ENCODE results near the gene CYTH1. TPM values are rescaled to one million over a fixed set of nuclear protein-coding genes. Genes with fewer than 3 reads are reported as not detected.

CYTH1 gene
- total and polyA plus RNA-seq, 4 donors = 15.4 to 32.1 (median 20.6) TPM

DNA sequence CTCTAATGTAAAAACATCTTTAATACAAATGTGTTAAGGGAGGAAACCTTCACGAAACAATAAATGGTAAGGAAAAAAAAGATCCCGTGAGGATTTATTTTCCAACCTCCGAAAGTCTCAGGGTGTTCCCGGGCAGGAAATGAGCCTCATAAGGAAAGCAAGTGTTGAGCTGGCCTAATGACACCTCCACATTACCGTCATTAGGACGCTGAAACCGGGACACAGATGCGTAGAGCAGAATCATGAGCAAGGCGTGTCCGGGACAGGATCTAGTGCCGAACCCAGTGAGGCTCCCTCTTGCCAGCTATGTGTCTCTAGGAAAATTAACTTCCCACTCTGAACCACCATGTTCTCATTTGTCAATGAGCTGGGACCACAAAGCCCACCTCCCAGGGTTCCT is 22.7 kb upstream of the CYTH1 start:
- Histone ChIP-seq H3K27ac (ENCODE audit: low read depth in 1 of 2, low read length in 2 of 2) (peak overlapping the region in 1 of 2 donors; percentile 7), H3K27me3 (ENCODE audit: control insufficient read depth in 4 of 4, insufficient read depth in 4 of 4, low read length in 3 of 4) (no peaks in the 10 kb centered on the region), H3K36me3 (ENCODE audit: control insufficient read depth in 4 of 4, insufficient read depth in 3 of 4, low read depth in 1 of 4, low read length in 3 of 4) (peaks cover 20 to 75% (median 38%) of the 10 kb centered on the region in 4 donors), H3K4me3 (ENCODE audit: low read depth in 1 of 3, low read length in 3 of 3) (no peak overlapping the region), H3K4me1 (ENCODE audit: control insufficient read depth in 4 of 4, insufficient read depth in 4 of 4, low read length in 3 of 4) (no peaks in the 10 kb centered on the region), H3K9me3 (ENCODE audit: control insufficient read depth in 4 of 4, low read length in 3 of 4) (no peaks in the 10 kb centered on the region), H3K9ac (ENCODE audit: low read depth in 1 of 2, low read length in 2 of 2) (no peak overlapping the region)
- WGBS = 87% methylated on average over 11 of the region's 11 CpGs
- DNase-seq (ENCODE audit: low spot score) = no peak
- TF ChIP-seq NR2F2 (IDR thresholded peaks at IDR 0.05) (no peak), GABPA (IDR thresholded peaks at IDR 0.05 in 1 of 2, conservative IDR thresholded peaks at IDR 0.05 in 1 of 2) (no peak), RAD21 (IDR thresholded peaks at IDR 0.05) (no peak), YY1 (IDR thresholded peaks at IDR 0.05) (no peak), JUND (IDR thresholded peaks at IDR 0.05) (no peak), HNF4G (IDR thresholded peaks at IDR 0.05) (no peak), RXRA (IDR thresholded peaks at IDR 0.05) (no peak)
- TF ChIP-seq, protein P1, sequence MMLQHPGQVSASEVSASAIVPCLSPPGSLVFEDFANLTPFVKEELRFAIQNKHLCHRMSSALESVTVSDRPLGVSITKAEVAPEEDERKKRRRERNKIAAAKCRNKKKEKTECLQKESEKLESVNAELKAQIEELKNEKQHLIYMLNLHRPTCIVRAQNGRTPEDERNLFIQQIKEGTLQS (IDR thresholded peaks at IDR 0.05) = no peak
- TF ChIP-seq, protein P2, sequence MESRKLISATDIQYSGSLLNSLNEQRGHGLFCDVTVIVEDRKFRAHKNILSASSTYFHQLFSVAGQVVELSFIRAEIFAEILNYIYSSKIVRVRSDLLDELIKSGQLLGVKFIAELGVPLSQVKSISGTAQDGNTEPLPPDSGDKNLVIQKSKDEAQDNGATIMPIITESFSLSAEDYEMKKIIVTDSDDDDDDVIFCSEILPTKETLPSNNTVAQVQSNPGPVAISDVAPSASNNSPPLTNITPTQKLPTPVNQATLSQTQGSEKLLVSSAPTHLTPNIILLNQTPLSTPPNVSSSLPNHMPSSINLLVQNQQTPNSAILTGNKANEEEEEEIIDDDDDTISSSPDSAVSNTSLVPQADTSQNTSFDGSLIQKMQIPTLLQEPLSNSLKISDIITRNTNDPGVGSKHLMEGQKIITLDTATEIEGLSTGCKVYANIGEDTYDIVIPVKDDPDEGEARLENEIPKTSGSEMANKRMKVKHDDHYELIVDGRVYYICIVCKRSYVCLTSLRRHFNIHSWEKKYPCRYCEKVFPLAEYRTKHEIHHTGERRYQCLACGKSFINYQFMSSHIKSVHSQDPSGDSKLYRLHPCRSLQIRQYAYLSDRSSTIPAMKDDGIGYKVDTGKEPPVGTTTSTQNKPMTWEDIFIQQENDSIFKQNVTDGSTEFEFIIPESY (IDR thresholded peaks at IDR 0.05) = no peak
- TF ChIP-seq, protein P3, sequence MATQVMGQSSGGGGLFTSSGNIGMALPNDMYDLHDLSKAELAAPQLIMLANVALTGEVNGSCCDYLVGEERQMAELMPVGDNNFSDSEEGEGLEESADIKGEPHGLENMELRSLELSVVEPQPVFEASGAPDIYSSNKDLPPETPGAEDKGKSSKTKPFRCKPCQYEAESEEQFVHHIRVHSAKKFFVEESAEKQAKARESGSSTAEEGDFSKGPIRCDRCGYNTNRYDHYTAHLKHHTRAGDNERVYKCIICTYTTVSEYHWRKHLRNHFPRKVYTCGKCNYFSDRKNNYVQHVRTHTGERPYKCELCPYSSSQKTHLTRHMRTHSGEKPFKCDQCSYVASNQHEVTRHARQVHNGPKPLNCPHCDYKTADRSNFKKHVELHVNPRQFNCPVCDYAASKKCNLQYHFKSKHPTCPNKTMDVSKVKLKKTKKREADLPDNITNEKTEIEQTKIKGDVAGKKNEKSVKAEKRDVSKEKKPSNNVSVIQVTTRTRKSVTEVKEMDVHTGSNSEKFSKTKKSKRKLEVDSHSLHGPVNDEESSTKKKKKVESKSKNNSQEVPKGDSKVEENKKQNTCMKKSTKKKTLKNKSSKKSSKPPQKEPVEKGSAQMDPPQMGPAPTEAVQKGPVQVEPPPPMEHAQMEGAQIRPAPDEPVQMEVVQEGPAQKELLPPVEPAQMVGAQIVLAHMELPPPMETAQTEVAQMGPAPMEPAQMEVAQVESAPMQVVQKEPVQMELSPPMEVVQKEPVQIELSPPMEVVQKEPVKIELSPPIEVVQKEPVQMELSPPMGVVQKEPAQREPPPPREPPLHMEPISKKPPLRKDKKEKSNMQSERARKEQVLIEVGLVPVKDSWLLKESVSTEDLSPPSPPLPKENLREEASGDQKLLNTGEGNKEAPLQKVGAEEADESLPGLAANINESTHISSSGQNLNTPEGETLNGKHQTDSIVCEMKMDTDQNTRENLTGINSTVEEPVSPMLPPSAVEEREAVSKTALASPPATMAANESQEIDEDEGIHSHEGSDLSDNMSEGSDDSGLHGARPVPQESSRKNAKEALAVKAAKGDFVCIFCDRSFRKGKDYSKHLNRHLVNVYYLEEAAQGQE (IDR thresholded peaks at IDR 0.05) = no peak

DNA sequence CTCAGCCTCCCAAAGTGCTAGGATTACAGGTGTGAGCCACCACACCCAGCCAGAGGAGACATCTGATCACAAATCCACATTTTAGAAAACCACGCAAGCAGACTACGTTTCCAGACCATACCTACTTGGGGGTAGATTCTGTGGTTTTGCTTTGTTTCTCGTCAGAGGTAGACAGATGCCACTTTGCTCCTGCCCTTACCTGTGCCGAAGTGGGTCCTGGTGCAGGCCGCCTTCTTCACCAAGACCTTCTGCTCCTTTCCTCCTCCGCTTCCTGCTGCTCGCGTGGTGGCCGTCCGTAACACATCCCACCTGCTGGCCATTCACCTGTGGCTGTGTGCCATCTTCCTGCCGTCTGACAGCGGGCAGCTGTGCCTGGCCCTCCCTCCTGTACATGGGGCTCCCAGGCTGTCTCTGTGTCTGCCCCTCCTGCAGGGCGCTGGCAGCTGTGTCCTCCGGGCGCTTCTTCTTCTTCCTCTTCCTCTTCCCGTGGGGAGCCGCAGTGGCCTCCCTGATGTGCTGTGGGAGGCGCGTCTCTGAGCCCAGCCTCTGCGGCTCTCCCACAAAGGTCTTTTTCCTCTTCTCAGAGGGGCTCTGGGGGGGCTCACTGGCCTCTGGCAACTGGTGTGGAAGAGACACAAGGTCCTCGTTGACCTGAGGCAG is 21.2 kb upstream of the CYTH1 start:
- Histone ChIP-seq H3K27ac (ENCODE audit: low read depth in 1 of 2, low read length in 2 of 2) (no peak overlapping the region), H3K27me3 (ENCODE audit: control insufficient read depth in 4 of 4, insufficient read depth in 4 of 4, low read length in 3 of 4) (no peaks in the 10 kb centered on the region), H3K36me3 (ENCODE audit: control insufficient read depth in 4 of 4, insufficient read depth in 3 of 4, low read depth in 1 of 4, low read length in 3 of 4) (peaks cover 20 to 73% (median 32%) of the 10 kb centered on the region in 4 donors), H3K4me3 (ENCODE audit: low read depth in 1 of 3, low read length in 3 of 3) (no peak overlapping the region), H3K9ac (ENCODE audit: low read depth in 1 of 2, low read length in 2 of 2) (no peak overlapping the region), H3K4me1 (ENCODE audit: control insufficient read depth in 4 of 4, insufficient read depth in 4 of 4, low read length in 3 of 4) (no peaks in the 10 kb centered on the region), H3K9me3 (ENCODE audit: control insufficient read depth in 4 of 4, low read length in 3 of 4) (no peaks in the 10 kb centered on the region)
- no peak for DNase-seq (ENCODE audit: low spot score)
- 85% methylated on average over 21 of the region's 21 CpGs for WGBS
- TF ChIP-seq FOXA2 (IDR thresholded peaks at IDR 0.05) = no peak
- no peak for TF ChIP-seq GABPA (IDR thresholded peaks at IDR 0.05 in 1 of 2, conservative IDR thresholded peaks at IDR 0.05 in 1 of 2)
- TF ChIP-seq, protein P1 (IDR thresholded peaks at IDR 0.05) = no peak
- no peak for TF ChIP-seq EGR1 (IDR thresholded peaks at IDR 0.05; ENCODE audit: low read depth in 2 of 2)
- TF ChIP-seq, protein P4, sequence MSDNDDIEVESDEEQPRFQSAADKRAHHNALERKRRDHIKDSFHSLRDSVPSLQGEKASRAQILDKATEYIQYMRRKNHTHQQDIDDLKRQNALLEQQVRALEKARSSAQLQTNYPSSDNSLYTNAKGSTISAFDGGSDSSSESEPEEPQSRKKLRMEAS (IDR thresholded peaks at IDR 0.05) = no peak
- TF ChIP-seq FOXA1 (IDR thresholded peaks at IDR 0.05) = no peak
- TF ChIP-seq, protein P2 (IDR thresholded peaks at IDR 0.05) = no peak
- TF ChIP-seq RAD21 (IDR thresholded peaks at IDR 0.05) = no peak
- TF ChIP-seq, protein P5, sequence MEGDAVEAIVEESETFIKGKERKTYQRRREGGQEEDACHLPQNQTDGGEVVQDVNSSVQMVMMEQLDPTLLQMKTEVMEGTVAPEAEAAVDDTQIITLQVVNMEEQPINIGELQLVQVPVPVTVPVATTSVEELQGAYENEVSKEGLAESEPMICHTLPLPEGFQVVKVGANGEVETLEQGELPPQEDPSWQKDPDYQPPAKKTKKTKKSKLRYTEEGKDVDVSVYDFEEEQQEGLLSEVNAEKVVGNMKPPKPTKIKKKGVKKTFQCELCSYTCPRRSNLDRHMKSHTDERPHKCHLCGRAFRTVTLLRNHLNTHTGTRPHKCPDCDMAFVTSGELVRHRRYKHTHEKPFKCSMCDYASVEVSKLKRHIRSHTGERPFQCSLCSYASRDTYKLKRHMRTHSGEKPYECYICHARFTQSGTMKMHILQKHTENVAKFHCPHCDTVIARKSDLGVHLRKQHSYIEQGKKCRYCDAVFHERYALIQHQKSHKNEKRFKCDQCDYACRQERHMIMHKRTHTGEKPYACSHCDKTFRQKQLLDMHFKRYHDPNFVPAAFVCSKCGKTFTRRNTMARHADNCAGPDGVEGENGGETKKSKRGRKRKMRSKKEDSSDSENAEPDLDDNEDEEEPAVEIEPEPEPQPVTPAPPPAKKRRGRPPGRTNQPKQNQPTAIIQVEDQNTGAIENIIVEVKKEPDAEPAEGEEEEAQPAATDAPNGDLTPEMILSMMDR (IDR thresholded peaks at IDR 0.05; ENCODE audit: low read depth, low read length, missing input control) = no peak
- TF ChIP-seq SP1 (IDR thresholded peaks at IDR 0.05) = no peak
- no peak for TF ChIP-seq HNF4A (conservative IDR thresholded peaks at IDR 0.05)
- TF ChIP-seq, protein P3 (IDR thresholded peaks at IDR 0.05) = no peak
- no peak for TF ChIP-seq YY1 (IDR thresholded peaks at IDR 0.05)
- TF ChIP-seq HNF4G (IDR thresholded peaks at IDR 0.05) = no peak
